NCI-H510A (cell line): ENCODE data around the gene ITPRIP.

ENCODE experiments used
- DNase-seq: peaks from one replicate; lab custom pipeline; 2025; lab: John Stamatoyannopoulos, UW

ITPRIP gene

GRCh38 chr10:104337985-104338735 is at the start of gene ITPRIP:
Gene ITPRIP (minus strand): TSS chr10:104338465. CDS start chr10:104316051, 22,414 bp downstream.
- DNase-seq: peak; percentile 16

GRCh38 chr10:104387130-104387888 is 49.0 kb upstream of the ITPRIP start:
- DNase-seq: no peak

GRCh38 chr10:104380336-104380735 is 42.1 kb upstream of the ITPRIP start:
- no peak for DNase-seq

- no peak for DNase-seq
Measured at GRCh38 chr10:104376784-104377300, 38.6 kb upstream of the ITPRIP start.

GRCh38 chr10:104374591-104374990 is 36.3 kb upstream of the ITPRIP start:
- no peak for DNase-seq

- DNase-seq: no peak
Measured at GRCh38 chr10:104371753-104372152, 33.5 kb upstream of the ITPRIP start.

GRCh38 chr10:104368381-104368780 is 30.1 kb upstream of the ITPRIP start:
- no peak for DNase-seq

GRCh38 chr10:104367904-104368303 is 29.6 kb upstream of the ITPRIP start:
- no peak for DNase-seq

GRCh38 chr10:104359811-104360210 is 21.5 kb upstream of the ITPRIP start:
- DNase-seq: no peak

GRCh38 chr10:104353325-104354048 is 15.2 kb upstream of the ITPRIP start, which contains the start of gene CFAP58:
Gene CFAP58 (plus strand): TSS chr10:104353833. CDS start chr10:104353898, 65 bp downstream.
- DNase-seq: peak; percentile 78

- no peak for DNase-seq
Measured at GRCh38 chr10:104351919-104352318, 13.7 kb upstream of the ITPRIP start.

GRCh38 chr10:104351061-104351702 is 12.9 kb upstream of the ITPRIP start:
- DNase-seq: no peak

GRCh38 chr10:104350127-104350635 is 11.9 kb upstream of the ITPRIP start:
- DNase-seq: peak; percentile 24

GRCh38 chr10:104349623-104350126 is 11.4 kb upstream of the ITPRIP start:
- no peak for DNase-seq

- DNase-seq: no peak
Measured at GRCh38 chr10:104348601-104349000, 10.3 kb upstream of the ITPRIP start.

GRCh38 chr10:104347295-104348045 is 9.2 kb upstream of the ITPRIP start:
- DNase-seq: no peak

- DNase-seq: no peak
Measured at GRCh38 chr10:104345941-104346340, 7.7 kb upstream of the ITPRIP start.

GRCh38 chr10:104345515-104345914 is 7.2 kb upstream of the ITPRIP start:
- DNase-seq: no peak

- DNase-seq: no peak
Measured at GRCh38 chr10:104344219-104344618, 6.0 kb upstream of the ITPRIP start.

- no peak for DNase-seq
Measured at GRCh38 chr10:104342941-104343411, 4.7 kb upstream of the ITPRIP start.
